Measurements from ENCODE around the gene RBM10. TPM values are rescaled to one million over a fixed set of nuclear protein-coding genes. Genes with fewer than 3 reads are reported as not detected.

RBM10 gene
- total RNA-seq, 3 donors from 2014 or later, result 28.2 to 33.1 (median 31.0) TPM

GRCh38 chrX:47156611-47157520 is 11.8 kb downstream of the RBM10 start:
- DNase-seq (ENCODE audit: low spot score in 2 of 2), result no peak
- Histone ChIP-seq H3K27ac (no peak overlapping the region), H3K9me3 (peaks cover 0 to 5% of the 10 kb centered on the region in 2 donors), H3K4me3 (no peak overlapping the region), H3K36me3 (no peaks in the 10 kb centered on the region), H3K27me3 (peaks cover 0 to 22% of the 10 kb centered on the region in 2 donors), H3K4me1 (no peaks in the 10 kb centered on the region)
- intact Hi-C loops (cut with DNase I; ENCODE audit: low total_unique reads), result no loop called here
- TF ChIP-seq CTCF (IDR thresholded peaks at IDR 0.05) (no peak), POLR2A (IDR thresholded peaks at IDR 0.05) (no peak), POLR2AphosphoS5 (IDR thresholded peaks at IDR 0.05) (no peak)

GRCh38 chrX:47158131-47158530 is 13.1 kb downstream of the RBM10 start:
- no peak overlapping the region for H3K4me3 ChIP-seq
- peaks cover 0 to 28% of the 10 kb centered on the region in 2 donors for H3K27me3 ChIP-seq
- TF ChIP-seq CTCF (IDR thresholded peaks at IDR 0.05), result no peak
- no peak for TF ChIP-seq POLR2A (IDR thresholded peaks at IDR 0.05)
- no peak for TF ChIP-seq POLR2AphosphoS5 (IDR thresholded peaks at IDR 0.05)
- peaks cover 0 to 5% of the 10 kb centered on the region in 2 donors for H3K9me3 ChIP-seq
- no peak for DNase-seq (ENCODE audit: low spot score in 2 of 2)
- no peaks in the 10 kb centered on the region for H3K36me3 ChIP-seq
- no peaks in the 10 kb centered on the region for H3K4me1 ChIP-seq
- intact Hi-C loops (cut with DNase I; ENCODE audit: low total_unique reads), result no loop called here
- H3K27ac ChIP-seq, result no peak overlapping the region

GRCh38 chrX:47158781-47159180 is 13.8 kb downstream of the RBM10 start:
- TF ChIP-seq POLR2AphosphoS5 (IDR thresholded peaks at IDR 0.05) (no peak), POLR2A (IDR thresholded peaks at IDR 0.05) (no peak), CTCF (IDR thresholded peaks at IDR 0.05) (no peak)
- intact Hi-C loops (cut with DNase I; ENCODE audit: low total_unique reads), result no loop called here
- DNase-seq (ENCODE audit: low spot score in 2 of 2), result no peak

GRCh38 chrX:47160781-47161180 is 15.8 kb downstream of the RBM10 start:
- Histone ChIP-seq H3K27me3 (peaks cover 0 to 25% of the 10 kb centered on the region in 2 donors), H3K36me3 (no peaks in the 10 kb centered on the region), H3K9me3 (peaks cover 8 to 11% of the 10 kb centered on the region in 2 donors), H3K27ac (no peak overlapping the region), H3K4me3 (no peak overlapping the region), H3K4me1 (no peaks in the 10 kb centered on the region)
- no peak for DNase-seq (ENCODE audit: low spot score in 2 of 2)
- TF ChIP-seq POLR2A (IDR thresholded peaks at IDR 0.05), result no peak
- TF ChIP-seq CTCF (IDR thresholded peaks at IDR 0.05), result no peak
- TF ChIP-seq POLR2AphosphoS5 (IDR thresholded peaks at IDR 0.05), result no peak
- intact Hi-C loops (cut with DNase I; ENCODE audit: low total_unique reads), result no loop called here

More at GRCh38 chrX:47158781-47159180, 13.8 kb downstream of the RBM10 start:
- Histone ChIP-seq H3K4me1 (no peaks in the 10 kb centered on the region), H3K9me3 (peaks cover 0 to 5% of the 10 kb centered on the region in 2 donors), H3K27ac (no peak overlapping the region), H3K4me3 (no peak overlapping the region), H3K36me3 (no peaks in the 10 kb centered on the region), H3K27me3 (peaks cover 0 to 28% of the 10 kb centered on the region in 2 donors)

- Histone ChIP-seq H3K27ac (no peak overlapping the region), H3K4me3 (no peak overlapping the region), H3K4me1 (no peaks in the 10 kb centered on the region), H3K27me3 (peaks cover 0 to 13% of the 10 kb centered on the region in 2 donors), H3K9me3 (peaks cover 8 to 11% of the 10 kb centered on the region in 2 donors), H3K36me3 (no peaks in the 10 kb centered on the region)
- no peak for DNase-seq (ENCODE audit: low spot score in 2 of 2)
- intact Hi-C loops (cut with DNase I; ENCODE audit: low total_unique reads), result no loop called here
- TF ChIP-seq POLR2A (IDR thresholded peaks at IDR 0.05) (no peak), POLR2AphosphoS5 (IDR thresholded peaks at IDR 0.05) (no peak), CTCF (IDR thresholded peaks at IDR 0.05) (no peak)
Observed at GRCh38 chrX:47162927-47163583, 18.0 kb downstream of the RBM10 start.
